Measurements from ENCODE around the gene TNFSF4. TPM values are rescaled to one million over a fixed set of nuclear protein-coding genes. Genes with fewer than 3 reads are reported as not detected.

Gene TNFSF4
- polyA plus RNA-seq, 1 donor from 2014 or later = 1.0 TPM

GRCh38 chr1:173176246-173176645 lies 30.9 kb downstream of the TNFSF4 start:
- Histone ChIP-seq H2AFZ (ENCODE audit: low read depth, low read length) (no peak overlapping the region), H3K27ac (ENCODE audit: low read length) (no peak overlapping the region), H3K79me2 (replicated peaks; ENCODE audit: insufficient read depth, low read length) (no peaks in the 10 kb centered on the region), H3K4me2 (ENCODE audit: low read length) (no peak overlapping the region), H4K20me1 (ENCODE audit: insufficient read depth) (no peaks in the 10 kb centered on the region), H3K9me2 (ENCODE audit: insufficient read depth, low read length) (no peaks in the 10 kb centered on the region), H3K4me3 (ENCODE audit: low read length) (no peak overlapping the region), H3K9ac (ENCODE audit: low read length) (no peak overlapping the region), H3K9me3 (ENCODE audit: low read length) (no peaks in the 10 kb centered on the region), H3F3A (ENCODE audit: insufficient read depth, low read length, poor library complexity, severe bottlenecking) (no peaks in the 10 kb centered on the region), H3K27me3 (ENCODE audit: insufficient read depth, low read depth, low read length) (no peaks in the 10 kb centered on the region), H3K36me3 (ENCODE audit: insufficient read depth, low read length) (no peaks in the 10 kb centered on the region)
- TF ChIP-seq RAD21 (conservative IDR thresholded peaks at IDR 0.05) (no peak), CTCF (IDR thresholded peaks at IDR 0.05; ENCODE audit: poor library complexity, severe bottlenecking) (no peak), POLR2AphosphoS5 (IDR thresholded peaks at IDR 0.05) (no peak), REST (IDR thresholded peaks at IDR 0.05; ENCODE audit: borderline replicate concordance) (no peak), EZH2 (IDR thresholded peaks at IDR 0.05; ENCODE audit: borderline replicate concordance, insufficient read depth, low read length, poor library complexity, severe bottlenecking) (no peak), EP300 (conservative IDR thresholded peaks at IDR 0.05; ENCODE audit: poor library complexity, severe bottlenecking) (no peak), TAF1 (IDR thresholded peaks at IDR 0.05; ENCODE audit: low read depth) (no peak), SMC3 (conservative IDR thresholded peaks at IDR 0.05; ENCODE audit: poor library complexity) (no peak), MXI1 (conservative IDR thresholded peaks at IDR 0.05; ENCODE audit: poor library complexity, severe bottlenecking) (no peak)

- TF ChIP-seq POLR2AphosphoS5 (IDR thresholded peaks at IDR 0.05) (no peak), CTCF (IDR thresholded peaks at IDR 0.05; ENCODE audit: poor library complexity, severe bottlenecking) (no peak), MXI1 (conservative IDR thresholded peaks at IDR 0.05; ENCODE audit: poor library complexity, severe bottlenecking) (no peak), EZH2 (IDR thresholded peaks at IDR 0.05; ENCODE audit: borderline replicate concordance, insufficient read depth, low read length, poor library complexity, severe bottlenecking) (no peak), RAD21 (conservative IDR thresholded peaks at IDR 0.05) (no peak), SMC3 (conservative IDR thresholded peaks at IDR 0.05; ENCODE audit: poor library complexity) (no peak), EP300 (conservative IDR thresholded peaks at IDR 0.05; ENCODE audit: poor library complexity, severe bottlenecking) (no peak), TAF1 (IDR thresholded peaks at IDR 0.05; ENCODE audit: low read depth) (no peak), REST (IDR thresholded peaks at IDR 0.05; ENCODE audit: borderline replicate concordance) (no peak)
- Histone ChIP-seq H3K4me2 (ENCODE audit: low read length) (no peak overlapping the region), H3K9me2 (ENCODE audit: insufficient read depth, low read length) (no peaks in the 10 kb centered on the region), H3K9ac (ENCODE audit: low read length) (no peak overlapping the region), H3K36me3 (ENCODE audit: insufficient read depth, low read length) (no peaks in the 10 kb centered on the region), H3K27me3 (ENCODE audit: insufficient read depth, low read depth, low read length) (no peaks in the 10 kb centered on the region), H3K4me3 (ENCODE audit: low read length) (no peak overlapping the region), H4K20me1 (ENCODE audit: insufficient read depth) (no peaks in the 10 kb centered on the region), H3K79me2 (replicated peaks; ENCODE audit: insufficient read depth, low read length) (no peaks in the 10 kb centered on the region), H3K9me3 (ENCODE audit: low read length) (no peaks in the 10 kb centered on the region), H2AFZ (ENCODE audit: low read depth, low read length) (no peak overlapping the region), H3F3A (ENCODE audit: insufficient read depth, low read length, poor library complexity, severe bottlenecking) (no peaks in the 10 kb centered on the region), H3K27ac (ENCODE audit: low read length) (no peak overlapping the region)
Measured at GRCh38 chr1:173175514-173176145, 31.5 kb downstream of the TNFSF4 start.
